HG03571 (cell line): Measurements from ENCODE around the gene MDP1.

Experiments
- ATAC-seq: cut with Tn5 transposase; IDR thresholded peaks from one replicate; pipeline ENCODE4 v1.9.1; 2021; ENCODE audit not compliant: unreplicated experiment

MDP1 gene

GRCh38 chr14:24215495-24216344, at the start of gene MDP1:
Gene MDP1, minus strand, starts transcription at chr14:24216066. Its CDS starts 111 bp downstream, at chr14:24215955.
- peak; percentile 56 for ATAC-seq

GRCh38 chr14:24264298-24264697, 48.4 kb upstream of the MDP1 start:
- no peak for ATAC-seq

- ATAC-seq = no peak
Observed at GRCh38 chr14:24263848-24264247, 48.0 kb upstream of the MDP1 start.

GRCh38 chr14:24262821-24263733, 47.2 kb upstream of the MDP1 start, which contains the start of gene TGM1:
Gene TGM1, minus strand, starts transcription at chr14:24263177. Its CDS starts 825 bp downstream, at chr14:24262352.
- ATAC-seq = no peak

GRCh38 chr14:24261969-24262327, 46.1 kb upstream of the MDP1 start:
- no peak for ATAC-seq

- ATAC-seq = no peak
Observed at GRCh38 chr14:24261256-24261968, 45.5 kb upstream of the MDP1 start.

- no peak for ATAC-seq
Observed at GRCh38 chr14:24260780-24261157, 44.9 kb upstream of the MDP1 start.

GRCh38 chr14:24260026-24260779, 44.3 kb upstream of the MDP1 start:
- no peak for ATAC-seq

- ATAC-seq = no peak
Observed at GRCh38 chr14:24259282-24260025, 43.6 kb upstream of the MDP1 start.

GRCh38 chr14:24258548-24259265, 42.8 kb upstream of the MDP1 start:
- no peak for ATAC-seq

GRCh38 chr14:24258119-24258518, 42.3 kb upstream of the MDP1 start:
- no peak for ATAC-seq

- ATAC-seq = no peak
Observed at GRCh38 chr14:24256960-24257359, 41.1 kb upstream of the MDP1 start.

GRCh38 chr14:24255931-24256711, 40.3 kb upstream of the MDP1 start:
- ATAC-seq = no peak

- ATAC-seq = no peak
Observed at GRCh38 chr14:24255438-24255837, 39.6 kb upstream of the MDP1 start.

GRCh38 chr14:24254630-24255392, 38.9 kb upstream of the MDP1 start:
- no peak for ATAC-seq

GRCh38 chr14:24253936-24254335, 38.1 kb upstream of the MDP1 start:
- no peak for ATAC-seq

- no peak for ATAC-seq
Observed at GRCh38 chr14:24252289-24253124, 36.6 kb upstream of the MDP1 start.
